Measurements from ENCODE around the gene CALR. TPM values are rescaled to one million over a fixed set of nuclear protein-coding genes. Genes with fewer than 3 reads are reported as not detected.
A peak's percentile ranks its signal among the peaks of the same experiment; 100 is the strongest.
"Not testable (repeated sequence)": the region's sequence is repeated elsewhere in the genome, so short reads cannot be mapped to it uniquely, and the experiment has no call there.

CALR gene
- total RNA-seq, 3 donors from 2014 or later (not counting 1 experiment from before 2014, with no cell fraction given), result 588 to 813 (median 763) TPM

DNA sequence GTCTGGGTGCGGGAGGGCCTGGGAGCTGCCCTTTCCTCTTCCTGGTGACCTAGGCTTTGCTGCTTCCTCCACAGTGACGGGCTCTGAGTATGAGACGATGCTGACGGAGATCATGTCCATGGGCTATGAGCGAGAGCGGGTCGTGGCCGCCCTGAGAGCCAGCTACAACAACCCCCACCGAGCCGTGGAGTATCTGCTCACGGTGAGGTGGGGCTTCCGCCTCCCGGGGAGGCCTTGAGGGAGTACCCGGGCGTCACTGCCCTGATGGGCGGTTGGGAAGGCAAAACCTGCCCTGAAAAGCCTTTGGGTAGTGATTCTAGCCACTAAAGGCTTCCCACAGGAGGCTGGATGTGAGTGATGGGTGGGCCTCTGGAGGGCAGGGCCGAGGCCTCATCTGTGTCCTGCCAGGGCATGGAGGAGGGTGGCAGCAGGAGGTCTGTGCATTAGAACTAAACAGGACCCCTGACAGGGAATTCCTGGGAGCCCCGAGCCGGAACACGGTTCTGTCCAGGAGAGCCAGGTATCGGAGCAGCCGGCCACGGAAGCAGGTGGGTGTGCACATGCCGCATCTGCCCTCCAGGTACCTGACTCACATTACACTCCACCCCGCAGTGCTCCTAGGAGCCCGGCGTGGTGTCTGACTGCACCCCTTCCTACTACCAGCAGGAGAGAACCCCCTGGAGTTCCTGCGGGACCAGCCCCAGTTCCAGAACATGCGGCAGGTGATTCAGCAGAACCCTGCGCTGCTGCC is 10.4 kb downstream of the CALR start:
- Mint-ChIP-seq H3K36me3 (no peaks in the 10 kb centered on the region), H3K27me3 (ENCODE audit: low read depth in 2 of 2) (no peaks in the 10 kb centered on the region), H3K9me3 (no peaks in the 10 kb centered on the region), H3K4me1 (peaks cover 18 to 24% of the 10 kb centered on the region in 2 donors), H3K4me3 (no peak overlapping the region), H3K27ac (no peak overlapping the region)
- no peaks in the 10 kb centered on the region for H3K9me3 ChIP-seq (ENCODE audit: control insufficient read depth, insufficient read depth, low read length)
- no peak for DNase-seq
- H3K36me3 ChIP-seq (ENCODE audit: control insufficient read depth, insufficient read depth, low read length), result peaks cover 67% of the 10 kb centered on the region
- H3K27me3 ChIP-seq (ENCODE audit: control insufficient read depth, insufficient read depth, low read length), result no peaks in the 10 kb centered on the region
- TF ChIP-seq, protein P1, sequence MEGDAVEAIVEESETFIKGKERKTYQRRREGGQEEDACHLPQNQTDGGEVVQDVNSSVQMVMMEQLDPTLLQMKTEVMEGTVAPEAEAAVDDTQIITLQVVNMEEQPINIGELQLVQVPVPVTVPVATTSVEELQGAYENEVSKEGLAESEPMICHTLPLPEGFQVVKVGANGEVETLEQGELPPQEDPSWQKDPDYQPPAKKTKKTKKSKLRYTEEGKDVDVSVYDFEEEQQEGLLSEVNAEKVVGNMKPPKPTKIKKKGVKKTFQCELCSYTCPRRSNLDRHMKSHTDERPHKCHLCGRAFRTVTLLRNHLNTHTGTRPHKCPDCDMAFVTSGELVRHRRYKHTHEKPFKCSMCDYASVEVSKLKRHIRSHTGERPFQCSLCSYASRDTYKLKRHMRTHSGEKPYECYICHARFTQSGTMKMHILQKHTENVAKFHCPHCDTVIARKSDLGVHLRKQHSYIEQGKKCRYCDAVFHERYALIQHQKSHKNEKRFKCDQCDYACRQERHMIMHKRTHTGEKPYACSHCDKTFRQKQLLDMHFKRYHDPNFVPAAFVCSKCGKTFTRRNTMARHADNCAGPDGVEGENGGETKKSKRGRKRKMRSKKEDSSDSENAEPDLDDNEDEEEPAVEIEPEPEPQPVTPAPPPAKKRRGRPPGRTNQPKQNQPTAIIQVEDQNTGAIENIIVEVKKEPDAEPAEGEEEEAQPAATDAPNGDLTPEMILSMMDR (IDR thresholded peaks at IDR 0.05), result no peak
- peaks cover 28% of the 10 kb centered on the region for H3K4me1 ChIP-seq (ENCODE audit: control insufficient read depth, insufficient read depth, low read length)
- no peak for ATAC-seq
- no peak overlapping the region for H3K27ac ChIP-seq (ENCODE audit: low read length)
- H3K4me3 ChIP-seq (ENCODE audit: low read length), result no peak overlapping the region
- intact Hi-C loops (cut with micrococcal nuclease), result no loop called here
- 98% methylated on average over 30 of the region's 30 CpGs for WGBS (ENCODE audit: insufficient coverage)

DNA sequence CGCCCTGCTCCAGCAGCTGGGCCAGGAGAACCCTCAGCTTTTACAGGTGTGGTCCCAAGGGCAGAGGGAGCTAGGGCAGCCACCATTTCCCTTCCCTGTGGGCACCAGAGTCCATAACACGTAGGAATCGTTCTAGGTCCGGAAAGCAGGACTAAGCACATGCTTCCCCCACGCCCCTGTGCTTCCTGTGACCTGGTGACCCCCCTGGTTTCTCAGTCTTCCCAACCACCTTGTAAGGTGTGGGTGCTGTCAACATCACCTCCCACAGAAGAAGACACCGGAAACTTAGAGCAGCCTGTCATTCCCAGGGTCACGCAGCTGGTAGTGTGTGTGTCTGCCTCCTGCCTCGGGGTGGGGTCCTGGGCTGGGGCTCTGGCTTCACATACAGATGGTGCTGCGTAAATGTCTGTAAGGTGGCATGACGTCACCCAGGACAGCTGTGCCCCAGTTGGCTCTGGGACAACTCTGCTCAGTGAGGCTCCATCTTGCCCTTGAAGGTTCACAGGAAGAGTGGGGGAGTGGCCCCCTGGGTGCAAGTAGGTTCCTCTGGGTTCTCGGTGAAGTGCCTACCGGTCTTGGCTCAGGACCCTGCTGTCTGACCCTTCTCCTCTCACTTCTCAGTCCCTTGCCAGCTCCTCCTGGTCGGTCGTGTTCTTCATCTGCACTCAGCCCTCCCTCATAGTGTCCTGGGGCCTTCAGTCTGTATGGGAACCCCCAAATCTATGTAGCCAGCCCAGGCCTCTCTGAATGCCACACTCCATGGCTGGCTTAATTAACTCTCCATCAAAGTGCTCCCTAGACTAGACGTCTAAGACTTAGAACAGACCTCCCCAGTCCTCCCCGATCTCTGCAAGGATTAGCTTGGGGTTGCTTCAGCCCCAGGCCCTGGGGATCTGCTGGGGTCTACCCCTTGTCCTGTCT is 11.2 kb downstream of the CALR start:
- no peak for DNase-seq
- no peaks in the 10 kb centered on the region for H3K36me3 Mint-ChIP-seq

DNA sequence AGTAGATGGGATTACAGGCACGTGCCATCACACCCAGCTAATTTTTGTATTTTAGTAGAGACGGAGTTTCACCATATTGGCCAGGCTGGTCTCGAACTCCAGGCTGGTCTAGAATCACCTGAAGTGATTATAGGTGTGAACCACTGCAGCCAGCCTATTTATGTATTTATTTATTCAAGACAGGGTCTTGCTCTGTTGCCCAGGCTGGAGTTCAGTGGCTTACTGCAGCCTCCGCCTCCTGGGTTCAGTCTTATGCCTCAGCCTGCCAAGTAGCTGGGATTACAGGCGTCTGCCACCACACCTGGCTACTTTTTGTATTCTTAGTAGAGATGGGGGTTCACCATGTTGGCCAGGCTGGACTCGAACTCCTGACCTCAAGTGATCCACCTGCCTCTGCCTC is 13.6 kb downstream of the CALR start:
- ATAC-seq; H3K36me3 Mint-ChIP-seq; H3K27me3 ChIP-seq (ENCODE audit: control insufficient read depth, insufficient read depth, low read length); H3K27ac ChIP-seq (ENCODE audit: low read length); H3K4me3 ChIP-seq (ENCODE audit: low read length); intact Hi-C loops (cut with micrococcal nuclease); DNase-seq; H3K9me3 Mint-ChIP-seq; H3K4me3 Mint-ChIP-seq; H3K9me3 ChIP-seq (ENCODE audit: control insufficient read depth, insufficient read depth, low read length); H3K27me3 Mint-ChIP-seq (ENCODE audit: low read depth in 2 of 2): not testable (repeated sequence)
- Histone ChIP-seq H3K36me3 (ENCODE audit: control insufficient read depth, insufficient read depth, low read length) (peaks cover 61% of the 10 kb centered on the region), H3K4me1 (ENCODE audit: control insufficient read depth, insufficient read depth, low read length) (peaks cover 19% of the 10 kb centered on the region)
- Mint-ChIP-seq H3K4me1 (peaks cover 23 to 29% of the 10 kb centered on the region in 2 donors), H3K27ac (peak overlapping the region in 1 of 2 donors; percentile 41)
- WGBS (ENCODE audit: insufficient coverage), result 92% methylated on average over 6 of the region's 6 CpGs

More for the DNA sequence above, 11.2 kb downstream of the CALR start:
- Histone ChIP-seq H3K36me3 (ENCODE audit: control insufficient read depth, insufficient read depth, low read length) (peaks cover 65% of the 10 kb centered on the region), H3K4me3 (ENCODE audit: low read length) (no peak overlapping the region), H3K9me3 (ENCODE audit: control insufficient read depth, insufficient read depth, low read length) (no peaks in the 10 kb centered on the region), H3K27me3 (ENCODE audit: control insufficient read depth, insufficient read depth, low read length) (no peaks in the 10 kb centered on the region), H3K27ac (ENCODE audit: low read length) (no peak overlapping the region), H3K4me1 (ENCODE audit: control insufficient read depth, insufficient read depth, low read length) (peaks cover 26% of the 10 kb centered on the region)
- peak overlapping the region in 1 of 2 donors; percentile 41 for H3K27ac Mint-ChIP-seq
- WGBS (ENCODE audit: insufficient coverage), result 94% methylated on average over 16 of the region's 16 CpGs
- intact Hi-C loops (cut with micrococcal nuclease), result no loop called here
- H3K27me3 Mint-ChIP-seq (ENCODE audit: low read depth in 2 of 2), result no peaks in the 10 kb centered on the region
- TF ChIP-seq, protein P1 (IDR thresholded peaks at IDR 0.05), result no peak
- peaks cover 22 to 24% of the 10 kb centered on the region in 2 donors for H3K4me1 Mint-ChIP-seq
- no peaks in the 10 kb centered on the region for H3K9me3 Mint-ChIP-seq
- no peak for ATAC-seq
- H3K4me3 Mint-ChIP-seq, result no peak overlapping the region
